ENCODE data around the gene ZNF324B.
"Not testable (repeated sequence)": the region's sequence is repeated elsewhere in the genome, so short reads cannot be mapped to it uniquely, and the experiment has no call there.

Gene ZNF324B

DNA sequence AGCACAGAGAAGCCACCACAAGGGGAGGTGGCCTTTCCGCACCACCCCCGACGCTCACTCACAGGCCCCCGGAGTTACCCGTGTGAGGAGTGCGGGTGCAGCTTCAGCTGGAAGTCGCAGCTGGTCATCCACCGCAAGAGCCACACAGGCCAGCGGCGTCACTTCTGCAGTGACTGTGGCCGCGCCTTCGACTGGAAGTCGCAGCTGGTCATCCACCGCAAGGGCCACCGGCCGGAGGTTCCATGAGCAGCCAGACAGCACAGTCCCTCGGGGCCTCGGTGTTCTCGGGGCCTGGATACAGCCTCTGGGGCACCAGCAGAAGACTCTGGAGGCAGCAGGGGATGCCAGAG lies 29.0 kb downstream of the ZNF324B start:
- no peak for DNase-seq (ENCODE audit: low read depth)

- DNase-seq (ENCODE audit: low read depth) = no peak
Observed at GRCh38 chr19:58480831-58481230, 29.4 kb downstream of the ZNF324B start.

DNA sequence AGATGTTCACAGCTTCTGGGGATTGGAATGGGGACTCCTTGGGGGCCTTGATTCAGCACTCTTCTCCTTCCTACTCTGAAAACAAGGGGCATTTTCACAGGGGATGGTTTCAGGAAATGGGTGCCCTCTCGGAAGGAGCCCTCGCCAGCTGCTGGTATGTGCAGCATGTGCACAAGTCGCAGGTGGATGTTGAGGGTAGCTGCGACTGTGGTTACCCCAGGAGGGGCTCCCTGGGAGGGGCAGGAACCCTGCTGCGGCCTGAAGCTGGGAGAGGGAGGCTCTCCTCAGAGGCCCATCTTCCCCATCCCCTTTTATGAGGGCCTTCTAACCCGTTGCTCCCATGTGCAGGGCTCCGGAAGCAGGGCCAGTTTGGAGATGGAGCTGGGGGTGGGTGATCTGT lies 30.9 kb downstream of the ZNF324B start:
- no peak for DNase-seq (ENCODE audit: low read depth)

- no peak for DNase-seq (ENCODE audit: low read depth)
Observed at GRCh38 chr19:58483776-58484175, 32.4 kb downstream of the ZNF324B start.

- not testable (repeated sequence) for DNase-seq (ENCODE audit: low read depth)
Observed at GRCh38 chr19:58484349-58484748, 32.9 kb downstream of the ZNF324B start.

GRCh38 chr19:58491393-58491792 lies 40.0 kb downstream of the ZNF324B start:
- no peak for DNase-seq (ENCODE audit: low read depth)

DNA sequence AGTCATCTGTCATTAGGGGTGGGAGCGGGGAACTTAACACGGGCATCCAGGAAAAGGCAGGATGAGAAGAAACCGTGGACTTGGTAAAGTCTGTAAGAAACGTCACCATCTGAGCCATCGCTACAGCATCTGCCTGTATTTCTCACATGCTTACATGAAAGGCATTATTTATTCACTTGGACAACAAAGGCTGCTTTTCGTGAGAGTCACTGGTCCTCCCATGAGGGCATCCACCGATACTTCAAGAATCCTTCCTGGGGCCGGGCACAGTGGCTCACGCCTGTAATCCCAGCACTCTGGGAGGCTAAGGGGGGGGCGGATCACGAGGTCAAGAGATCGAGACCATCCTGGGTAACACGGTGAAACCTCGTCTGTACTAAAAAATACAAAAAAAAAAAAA lies 40.8 kb downstream of the ZNF324B start:
- no peak for DNase-seq (ENCODE audit: low read depth)

GRCh38 chr19:58497634-58498170 lies 46.3 kb downstream of the ZNF324B start:
- DNase-seq (ENCODE audit: low read depth) = no peak

DNA sequence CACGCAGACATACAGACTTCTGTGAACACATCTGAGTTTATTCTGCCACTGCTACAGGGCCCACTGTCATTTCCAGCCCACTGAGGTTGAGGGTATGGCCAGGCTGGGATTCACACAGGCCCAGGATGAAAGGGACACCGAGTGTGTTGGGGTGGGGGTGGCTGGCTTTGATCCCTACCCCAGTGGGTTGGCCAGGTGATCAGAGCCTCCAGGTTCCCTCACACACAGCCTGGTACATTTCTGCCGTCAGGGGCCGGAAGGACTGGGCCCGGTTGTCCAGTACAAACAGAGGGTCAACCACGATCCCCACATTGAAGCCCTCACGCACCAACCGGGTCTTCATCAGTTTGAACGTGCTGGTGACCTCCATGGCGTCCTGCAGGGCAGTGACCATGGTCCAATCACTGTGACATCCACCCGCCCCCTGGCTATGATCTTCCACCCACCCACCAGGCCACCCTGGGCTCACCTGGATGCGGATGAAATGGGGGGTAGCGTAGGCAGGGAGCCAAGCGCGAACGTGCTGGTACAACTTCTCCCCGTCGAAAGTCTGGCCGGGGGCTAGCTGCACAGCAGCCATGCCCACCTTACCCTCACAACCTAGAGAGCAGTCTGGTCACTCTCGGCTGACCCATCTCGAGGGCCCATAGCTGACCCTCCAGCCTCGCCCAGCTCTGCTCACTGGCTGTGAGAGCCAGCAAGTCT lies 47.0 kb downstream of the ZNF324B start:
- DNase-seq (ENCODE audit: low read depth) = no peak

GRCh38 chr19:58499021-58499927 lies 47.9 kb downstream of the ZNF324B start:
- peak; percentile 99 for DNase-seq (ENCODE audit: low read depth)

DNA sequence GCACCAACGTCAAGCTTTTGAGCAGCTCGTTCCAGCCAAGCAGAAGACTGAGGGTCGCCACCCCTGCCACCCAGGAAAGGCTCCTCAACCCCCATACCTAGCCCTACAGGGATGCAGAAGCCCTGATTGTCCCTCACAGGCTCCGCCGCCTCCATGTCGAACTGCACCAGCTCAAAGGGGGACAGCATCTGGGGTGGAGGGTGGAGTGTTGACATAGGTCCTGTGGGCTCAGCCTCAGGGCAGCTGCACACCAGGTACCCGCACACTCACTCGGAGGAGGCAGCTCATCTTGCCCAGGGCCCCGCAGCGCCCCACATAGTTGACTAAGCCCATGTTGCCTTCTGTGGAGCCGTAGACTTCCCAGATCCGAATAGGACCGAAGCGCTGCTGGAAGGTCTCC lies 48.8 kb downstream of the ZNF324B start:
- DNase-seq (ENCODE audit: low read depth) = no peak

All from iris pigment epithelial cell (primary cell).